ENCODE data around the gene ITGA7. TPM values are rescaled to one million over a fixed set of nuclear protein-coding genes. Genes with fewer than 3 reads are reported as not detected.

ITGA7 gene
- total RNA-seq, 4 donors from 2014 or later = 118 to 192 (median 146) TPM

GRCh38 chr12:55737581-55738122, 29.9 kb upstream of the ITGA7 start:
- WGBS, 2 donors = 12 to 13% methylated on average over 4 of the region's 4 CpGs

GRCh38 chr12:55736780-55737580, 29.3 kb upstream of the ITGA7 start:
- Histone ChIP-seq H3K4me3 (no peak overlapping the region), H3K27ac (peak overlapping the region; percentile 67 to 93 (median 84)), H3K27me3 (no peaks in the 10 kb centered on the region), H3K9me3 (no peaks in the 10 kb centered on the region), H3K36me3 (no peaks in the 10 kb centered on the region), H3K4me1 (peaks cover 0 to 29% (median 14%) of the 10 kb centered on the region in 4 donors)
- WGBS, 2 donors = 25 to 29% methylated on average over 6 of the region's 6 CpGs
- TF ChIP-seq EP300 (IDR thresholded peaks at IDR 0.05) (peak in 1 of 2 donors; percentile 21), POLR2A (IDR thresholded peaks at IDR 0.05) (no peak), CTCF (IDR thresholded peaks at IDR 0.05) (peak; percentile 54 to 78 (median 77))
- peak in 1 of 2 donors; percentile 66 for DNase-seq (ENCODE audit: low spot score in 2 of 2)

More at GRCh38 chr12:55737581-55738122, 29.9 kb upstream of the ITGA7 start:
- Histone ChIP-seq H3K36me3 (no peaks in the 10 kb centered on the region), H3K9me3 (no peaks in the 10 kb centered on the region), H3K4me3 (peak overlapping the region; percentile 40 to 72 (median 44)), H3K27ac (peak overlapping the region; percentile 67 to 93 (median 84)), H3K4me1 (peaks cover 0 to 36% (median 16%) of the 10 kb centered on the region in 4 donors), H3K27me3 (no peaks in the 10 kb centered on the region)
- DNase-seq (ENCODE audit: low spot score in 2 of 2) = no peak
- no peak for TF ChIP-seq CTCF (IDR thresholded peaks at IDR 0.05)
- TF ChIP-seq EP300 (IDR thresholded peaks at IDR 0.05) = no peak
- TF ChIP-seq POLR2A (IDR thresholded peaks at IDR 0.05) = no peak

GRCh38 chr12:55736076-55736475, 28.4 kb upstream of the ITGA7 start:
- peaks cover 0 to 35% (median 16%) of the 10 kb centered on the region in 4 donors for H3K4me1 ChIP-seq
- TF ChIP-seq POLR2A (IDR thresholded peaks at IDR 0.05) (no peak), EP300 (IDR thresholded peaks at IDR 0.05) (no peak), CTCF (IDR thresholded peaks at IDR 0.05) (no peak)
- H3K27ac ChIP-seq = peak overlapping the region in 1 of 4 donors; percentile 14
- WGBS, 2 donors = 40 to 52% methylated on average over 3 of the region's 3 CpGs
- no peaks in the 10 kb centered on the region for H3K9me3 ChIP-seq
- no peaks in the 10 kb centered on the region for H3K27me3 ChIP-seq
- no peak for DNase-seq (ENCODE audit: low spot score in 2 of 2)
- H3K4me3 ChIP-seq = no peak overlapping the region
- H3K36me3 ChIP-seq = no peaks in the 10 kb centered on the region

GRCh38 chr12:55734595-55734994, 26.9 kb upstream of the ITGA7 start:
- H3K4me1 ChIP-seq = peaks cover 0 to 49% (median 26%) of the 10 kb centered on the region in 4 donors
- no peak overlapping the region for H3K27ac ChIP-seq
- TF ChIP-seq EP300 (IDR thresholded peaks at IDR 0.05) (no peak), CTCF (IDR thresholded peaks at IDR 0.05) (no peak), POLR2A (IDR thresholded peaks at IDR 0.05) (no peak)
- 81 to 94% methylated on average over 3 of the region's 3 CpGs for WGBS, 2 donors
- no peaks in the 10 kb centered on the region for H3K27me3 ChIP-seq
- H3K36me3 ChIP-seq = no peaks in the 10 kb centered on the region
- no peak for DNase-seq (ENCODE audit: low spot score in 2 of 2)
- no peak overlapping the region for H3K4me3 ChIP-seq
- no peaks in the 10 kb centered on the region for H3K9me3 ChIP-seq

GRCh38 chr12:55733858-55734257, 26.2 kb upstream of the ITGA7 start:
- H3K27me3 ChIP-seq = no peaks in the 10 kb centered on the region
- no peak overlapping the region for H3K4me3 ChIP-seq
- H3K4me1 ChIP-seq = peaks cover 0 to 45% (median 27%) of the 10 kb centered on the region in 4 donors
- H3K27ac ChIP-seq = no peak overlapping the region
- DNase-seq (ENCODE audit: low spot score in 2 of 2) = no peak
- no peak for TF ChIP-seq EP300 (IDR thresholded peaks at IDR 0.05)
- TF ChIP-seq CTCF (IDR thresholded peaks at IDR 0.05) = no peak
- TF ChIP-seq POLR2A (IDR thresholded peaks at IDR 0.05) = no peak
- 81 to 85% methylated on average over 2 of the region's 2 CpGs for WGBS, 2 donors
- H3K9me3 ChIP-seq = no peaks in the 10 kb centered on the region
- no peaks in the 10 kb centered on the region for H3K36me3 ChIP-seq

Measured in tibial nerve (tissue), 4 donors.